ENCODE measurements around the gene FLVCR1.

Gene FLVCR1

GRCh38 chr1:212873518-212873917, 15.4 kb downstream of the FLVCR1 start:
- CTCF ChIA-PET = interaction anchor here (1.9 to 2.9 kb wide), 3 partner anchors 10 to 59 kb away, joined by 4 to 8 read pairs (median 6); partner anchors contain the start of gene FLVCR1
- TF ChIP-seq, protein P1, sequence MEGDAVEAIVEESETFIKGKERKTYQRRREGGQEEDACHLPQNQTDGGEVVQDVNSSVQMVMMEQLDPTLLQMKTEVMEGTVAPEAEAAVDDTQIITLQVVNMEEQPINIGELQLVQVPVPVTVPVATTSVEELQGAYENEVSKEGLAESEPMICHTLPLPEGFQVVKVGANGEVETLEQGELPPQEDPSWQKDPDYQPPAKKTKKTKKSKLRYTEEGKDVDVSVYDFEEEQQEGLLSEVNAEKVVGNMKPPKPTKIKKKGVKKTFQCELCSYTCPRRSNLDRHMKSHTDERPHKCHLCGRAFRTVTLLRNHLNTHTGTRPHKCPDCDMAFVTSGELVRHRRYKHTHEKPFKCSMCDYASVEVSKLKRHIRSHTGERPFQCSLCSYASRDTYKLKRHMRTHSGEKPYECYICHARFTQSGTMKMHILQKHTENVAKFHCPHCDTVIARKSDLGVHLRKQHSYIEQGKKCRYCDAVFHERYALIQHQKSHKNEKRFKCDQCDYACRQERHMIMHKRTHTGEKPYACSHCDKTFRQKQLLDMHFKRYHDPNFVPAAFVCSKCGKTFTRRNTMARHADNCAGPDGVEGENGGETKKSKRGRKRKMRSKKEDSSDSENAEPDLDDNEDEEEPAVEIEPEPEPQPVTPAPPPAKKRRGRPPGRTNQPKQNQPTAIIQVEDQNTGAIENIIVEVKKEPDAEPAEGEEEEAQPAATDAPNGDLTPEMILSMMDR (IDR thresholded peaks at IDR 0.05; ENCODE audit: control extremely low read depth, extremely low read depth, low read depth, missing control alignments) = no peak
- POLR2A ChIA-PET = interaction anchor here (0.6 to 0.7 kb wide), 2 partner anchors 82 to 1189 kb away, joined by 3 read pairs; partner anchors contain the start of gene TATDN3
- peak; percentile 22 for DNase-seq (ENCODE audit: extremely low spot score)

- no peak for DNase-seq (ENCODE audit: extremely low spot score)
- TF ChIP-seq, protein P1 (IDR thresholded peaks at IDR 0.05; ENCODE audit: control extremely low read depth, extremely low read depth, low read depth, missing control alignments) = no peak
- CTCF ChIA-PET = no interaction called here
- POLR2A ChIA-PET = interaction anchor here (0.7 kb wide), 1 partner anchor 47 kb away, joined by 5 read pairs; no protein-coding TSS in a partner anchor
These were observed 20.3 kb downstream of the FLVCR1 start for GRCh38 chr1:212878418-212878817.

DNA sequence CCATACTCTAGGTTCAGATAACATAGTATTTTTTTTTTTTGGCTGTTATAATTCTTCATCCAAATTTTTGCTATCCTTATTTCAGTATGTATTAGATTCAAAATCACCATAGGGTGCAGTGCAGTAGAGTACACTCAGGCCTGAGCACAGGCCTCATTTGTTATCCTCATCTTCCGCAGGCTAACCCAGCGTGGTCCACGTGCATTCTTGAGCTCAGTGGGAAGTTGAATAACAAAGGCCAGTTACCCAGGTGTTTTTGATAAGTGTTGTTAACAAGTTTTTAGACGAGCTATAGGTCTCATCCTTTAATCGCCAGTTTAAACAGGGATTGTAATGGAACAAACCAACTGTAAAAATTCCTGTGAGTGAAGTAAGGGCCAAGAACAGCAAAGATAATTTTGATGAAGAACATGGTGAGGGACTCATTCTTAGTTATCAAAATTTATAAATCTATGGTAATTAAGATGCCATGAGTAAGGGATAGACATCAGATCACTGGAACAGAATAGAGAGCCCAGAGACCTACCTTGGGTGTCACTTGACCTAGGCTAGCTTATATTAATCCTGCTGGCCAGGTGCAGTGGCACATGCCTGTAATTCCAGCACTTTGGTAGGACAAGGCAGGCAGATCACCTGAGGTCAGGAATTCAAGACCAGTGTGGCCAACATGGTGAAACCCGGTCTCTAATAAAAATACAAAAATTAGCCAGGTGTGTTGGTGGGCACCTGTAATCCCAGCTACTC, 22.0 kb downstream of the FLVCR1 start:
- CTCF ChIA-PET = no interaction called here
- DNase-seq (ENCODE audit: extremely low spot score) = no peak
- TF ChIP-seq, protein P1 (IDR thresholded peaks at IDR 0.05; ENCODE audit: control extremely low read depth, extremely low read depth, low read depth, missing control alignments) = no peak
- POLR2A ChIA-PET = no interaction called here

- TF ChIP-seq, protein P1 (IDR thresholded peaks at IDR 0.05; ENCODE audit: control extremely low read depth, extremely low read depth, low read depth, missing control alignments) = no peak
- POLR2A ChIA-PET = no interaction called here
- CTCF ChIA-PET = no interaction called here
- no peak for DNase-seq (ENCODE audit: extremely low spot score)
These were observed 26.5 kb downstream of the FLVCR1 start for GRCh38 chr1:212884592-212884991.

DNA sequence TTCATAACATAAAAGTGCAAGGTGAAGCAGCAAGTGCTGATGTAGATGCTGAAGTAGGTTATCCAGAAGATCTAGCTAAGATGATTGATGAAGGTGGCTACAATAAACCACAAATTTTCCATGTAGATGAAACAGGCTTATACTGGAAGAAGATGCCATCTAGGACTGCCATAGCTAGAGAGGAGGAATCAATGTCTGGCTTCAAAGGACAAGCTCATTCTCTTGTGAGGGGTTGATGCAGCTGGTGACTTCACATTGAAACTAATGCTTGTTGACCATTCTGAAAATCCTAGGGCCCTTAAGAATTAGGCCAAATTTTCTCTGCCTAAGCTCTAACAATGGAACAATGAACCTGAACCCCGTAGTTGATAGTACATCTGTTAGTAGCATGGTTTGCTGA, 34.0 kb downstream of the FLVCR1 start:
- no peak for DNase-seq (ENCODE audit: extremely low spot score)
- POLR2A ChIA-PET = interaction anchor here (0.5 kb wide), 1 partner anchor 41 kb away, joined by 4 read pairs; no protein-coding TSS in a partner anchor
- CTCF ChIA-PET = interaction anchor here (0.5 to 2.3 kb wide), 5 partner anchors 9 to 549 kb away, joined by 3 to 10 read pairs (median 3); no protein-coding TSS in a partner anchor
- TF ChIP-seq, protein P1 (IDR thresholded peaks at IDR 0.05; ENCODE audit: control extremely low read depth, extremely low read depth, low read depth, missing control alignments) = no peak

DNA sequence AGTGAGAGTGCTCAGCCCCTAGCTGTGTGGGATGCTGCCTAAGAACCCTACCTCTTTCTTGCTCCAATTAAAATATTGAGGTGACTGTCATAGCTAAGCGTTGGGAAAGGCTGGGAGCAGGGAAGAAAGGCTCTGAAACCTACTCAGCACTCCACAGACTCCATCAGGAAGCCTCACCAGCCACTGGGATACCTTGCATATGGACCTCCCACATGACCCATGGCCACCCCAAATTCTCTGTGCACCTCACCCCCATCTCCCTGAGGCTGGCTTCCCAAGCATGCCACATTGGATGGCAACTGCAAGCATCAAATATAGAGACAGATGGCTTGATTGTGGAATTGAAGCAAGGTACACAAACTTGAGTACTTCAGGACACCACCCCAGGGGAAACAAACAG, 41.8 kb downstream of the FLVCR1 start:
- CTCF ChIA-PET = interaction anchor here (1.3 to 2.7 kb wide), 3 partner anchors 7 to 58 kb away, joined by 4 to 10 read pairs (median 4); no protein-coding TSS in a partner anchor
- TF ChIP-seq, protein P1 (IDR thresholded peaks at IDR 0.05; ENCODE audit: control extremely low read depth, extremely low read depth, low read depth, missing control alignments) = no peak
- POLR2A ChIA-PET = no interaction called here
- DNase-seq (ENCODE audit: extremely low spot score) = no peak

Measured in GM10248 (cell line).